GM21786 (cell line): ENCODE data around the gene GALNT9.
"Not testable (repeated sequence)": the region's sequence is repeated elsewhere in the genome, so short reads cannot be mapped to it uniquely, and the experiment has no call there.

Experiments
- ATAC-seq: cut with Tn5 transposase; IDR thresholded peaks from one replicate; pipeline ENCODE4 v1.9.1; 2021; ENCODE audit not compliant: unreplicated experiment

Gene GALNT9

GRCh38 chr12:132314516-132315233, 14.7 kb downstream of the GALNT9 start:
- ATAC-seq: no peak

GRCh38 chr12:132314035-132314434, 15.4 kb downstream of the GALNT9 start:
- no peak for ATAC-seq

GRCh38 chr12:132313182-132313581, 16.2 kb downstream of the GALNT9 start:
- no peak for ATAC-seq

- no peak for ATAC-seq
Observed at GRCh38 chr12:132312516-132312915, 16.9 kb downstream of the GALNT9 start.

- no peak for ATAC-seq
Observed at GRCh38 chr12:132311201-132311915, 18.0 kb downstream of the GALNT9 start.

- no peak for ATAC-seq
Observed at GRCh38 chr12:132310181-132311040, 19.0 kb downstream of the GALNT9 start.

GRCh38 chr12:132309596-132310086, 19.7 kb downstream of the GALNT9 start:
- ATAC-seq: no peak

GRCh38 chr12:132308853-132309595, 20.4 kb downstream of the GALNT9 start:
- no peak for ATAC-seq

- ATAC-seq: no peak
Observed at GRCh38 chr12:132307976-132308852, 21.2 kb downstream of the GALNT9 start.

GRCh38 chr12:132306885-132307191, 22.6 kb downstream of the GALNT9 start:
- no peak for ATAC-seq

- ATAC-seq: no peak
Observed at GRCh38 chr12:132305991-132306884, 23.2 kb downstream of the GALNT9 start.

- ATAC-seq: no peak
Observed at GRCh38 chr12:132305560-132305966, 23.8 kb downstream of the GALNT9 start.

- not testable (repeated sequence) for ATAC-seq
Observed at GRCh38 chr12:132304866-132305265, 24.5 kb downstream of the GALNT9 start.

GRCh38 chr12:132303853-132304373, 25.5 kb downstream of the GALNT9 start:
- ATAC-seq: not testable (repeated sequence)

GRCh38 chr12:132302466-132303358, 26.7 kb downstream of the GALNT9 start:
- no peak for ATAC-seq

- ATAC-seq: no peak
Observed at GRCh38 chr12:132300789-132301722, 28.3 kb downstream of the GALNT9 start.

- no peak for ATAC-seq
Observed at GRCh38 chr12:132296063-132296462, 33.3 kb downstream of the GALNT9 start.
